Measurements from ENCODE around the gene MEX3C. TPM values are rescaled to one million over a fixed set of nuclear protein-coding genes. Genes with fewer than 3 reads are reported as not detected.

Gene MEX3C
- total and polyA plus RNA-seq, 2 experiments from 2014 or later: 15.2 to 50.7 TPM

- no peak for DNase-seq
- no peaks in the 10 kb centered on the region for H3F3A ChIP-seq (ENCODE audit: insufficient read depth)
- H3K4me1 ChIP-seq (ENCODE audit: insufficient read depth): no peaks in the 10 kb centered on the region
- H3K9me2 ChIP-seq (ENCODE audit: insufficient read depth): no peaks in the 10 kb centered on the region
- no peaks in the 10 kb centered on the region for H3K9me3 ChIP-seq (ENCODE audit: low read depth)
- TF ChIP-seq EZH2 (IDR thresholded peaks at IDR 0.05; ENCODE audit: insufficient read depth, poor library complexity, severe bottlenecking) (no peak), EZH2phosphoT487 (IDR thresholded peaks at IDR 0.05; ENCODE audit: insufficient read depth, low read depth) (no peak)
- no peak overlapping the region for H3K4me2 ChIP-seq (ENCODE audit: unreplicated experiment)
- no peaks in the 10 kb centered on the region for H3K27me3 ChIP-seq (replicated peaks; ENCODE audit: insufficient read depth)
- in situ Hi-C loops (cut with MboI): no loop called here
- 72 to 77% methylated on average over 26 of the region's 26 CpGs for WGBS, 2 experiments (ENCODE audit: low coverage in 1 of 2, low lambda C conversion rate in 2 of 2, missing lambda C conversion rate in 2 of 2)
- no peaks in the 10 kb centered on the region for H3K79me2 ChIP-seq (ENCODE audit: insufficient read depth)
- H3K27ac ChIP-seq: no peak overlapping the region
- no peaks in the 10 kb centered on the region for H3K36me3 ChIP-seq (ENCODE audit: low read depth)
- no peak overlapping the region for H3K9ac ChIP-seq
- H4K20me1 ChIP-seq (ENCODE audit: insufficient read depth): no peaks in the 10 kb centered on the region
- no peak overlapping the region for H2AFZ ChIP-seq
- H3K4me3 ChIP-seq: no peak overlapping the region
Observed at GRCh38 chr18:51151568-51152511, 45.6 kb downstream of the MEX3C start.

- no peaks in the 10 kb centered on the region for H3K79me2 ChIP-seq (ENCODE audit: insufficient read depth)
- in situ Hi-C loops (cut with MboI): no loop called here
Observed at GRCh38 chr18:51151185-51151567, 46.3 kb downstream of the MEX3C start.

GRCh38 chr18:51150113-51150700 lies 47.3 kb downstream of the MEX3C start:
- DNase-seq: peak; percentile 83
- no peak overlapping the region for H3K4me2 ChIP-seq (ENCODE audit: unreplicated experiment)
- no peaks in the 10 kb centered on the region for H3K36me3 ChIP-seq (ENCODE audit: low read depth)
- no peaks in the 10 kb centered on the region for H3K9me3 ChIP-seq (ENCODE audit: low read depth)
- TF ChIP-seq EZH2 (IDR thresholded peaks at IDR 0.05; ENCODE audit: insufficient read depth, poor library complexity, severe bottlenecking): no peak
- TF ChIP-seq EZH2phosphoT487 (IDR thresholded peaks at IDR 0.05; ENCODE audit: insufficient read depth, low read depth): no peak
- no peaks in the 10 kb centered on the region for H4K20me1 ChIP-seq (ENCODE audit: insufficient read depth)
- H3K4me1 ChIP-seq (ENCODE audit: insufficient read depth): no peaks in the 10 kb centered on the region
- in situ Hi-C loops (cut with MboI): no loop called here
- no peaks in the 10 kb centered on the region for H3K9me2 ChIP-seq (ENCODE audit: insufficient read depth)
- H3K79me2 ChIP-seq (ENCODE audit: insufficient read depth): no peaks in the 10 kb centered on the region
- H3K4me3 ChIP-seq: no peak overlapping the region
- no peak overlapping the region for H3K9ac ChIP-seq
- H2AFZ ChIP-seq: no peak overlapping the region
- H3K27ac ChIP-seq: no peak overlapping the region
- 67 to 68% methylated on average over 6 of the region's 6 CpGs for WGBS, 2 experiments (ENCODE audit: low coverage in 1 of 2, low lambda C conversion rate in 2 of 2, missing lambda C conversion rate in 2 of 2)
- no peaks in the 10 kb centered on the region for H3F3A ChIP-seq (ENCODE audit: insufficient read depth)
- H3K27me3 ChIP-seq (replicated peaks; ENCODE audit: insufficient read depth): no peaks in the 10 kb centered on the region

More at GRCh38 chr18:51151185-51151567, 46.3 kb downstream of the MEX3C start:
- H3K36me3 ChIP-seq (ENCODE audit: low read depth): no peaks in the 10 kb centered on the region
- no peaks in the 10 kb centered on the region for H3K9me2 ChIP-seq (ENCODE audit: insufficient read depth)
- no peaks in the 10 kb centered on the region for H3K4me1 ChIP-seq (ENCODE audit: insufficient read depth)
- H2AFZ ChIP-seq: no peak overlapping the region
- no peak overlapping the region for H3K9ac ChIP-seq
- 72 to 73% methylated on average over 5 of the region's 5 CpGs for WGBS, 2 experiments (ENCODE audit: low coverage in 1 of 2, low lambda C conversion rate in 2 of 2, missing lambda C conversion rate in 2 of 2)
- no peaks in the 10 kb centered on the region for H3F3A ChIP-seq (ENCODE audit: insufficient read depth)
- TF ChIP-seq EZH2 (IDR thresholded peaks at IDR 0.05; ENCODE audit: insufficient read depth, poor library complexity, severe bottlenecking) (no peak), EZH2phosphoT487 (IDR thresholded peaks at IDR 0.05; ENCODE audit: insufficient read depth, low read depth) (no peak)
- DNase-seq: no peak
- no peak overlapping the region for H3K4me2 ChIP-seq (ENCODE audit: unreplicated experiment)
- no peak overlapping the region for H3K4me3 ChIP-seq
- H3K27me3 ChIP-seq (replicated peaks; ENCODE audit: insufficient read depth): no peaks in the 10 kb centered on the region
- H3K9me3 ChIP-seq (ENCODE audit: low read depth): no peaks in the 10 kb centered on the region
- H4K20me1 ChIP-seq (ENCODE audit: insufficient read depth): no peaks in the 10 kb centered on the region
- no peak overlapping the region for H3K27ac ChIP-seq

DNA sequence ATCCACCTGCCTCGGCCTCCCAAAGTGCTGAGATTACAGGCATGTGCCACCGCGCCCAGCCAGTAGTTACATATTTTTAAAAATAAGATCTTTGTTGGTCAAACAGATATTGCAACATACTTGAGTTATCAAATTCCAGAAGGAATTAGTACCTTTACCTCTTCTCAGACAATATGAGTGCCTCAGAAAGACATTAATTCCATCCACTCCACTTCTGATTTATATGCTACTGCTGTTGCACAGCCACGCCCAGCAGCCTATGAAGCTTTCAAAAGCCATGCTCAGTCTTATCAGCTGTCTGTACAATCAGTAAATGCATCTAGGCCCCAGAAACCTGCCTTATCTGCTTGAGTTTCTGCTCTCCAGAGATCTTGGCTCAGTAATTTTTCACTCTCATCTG lies 47.8 kb downstream of the MEX3C start:
- WGBS, 2 experiments (ENCODE audit: low coverage in 1 of 2, low lambda C conversion rate in 2 of 2, missing lambda C conversion rate in 2 of 2): 84 to 86% methylated on average over 4 of the region's 4 CpGs
- Histone ChIP-seq H3K36me3 (ENCODE audit: low read depth) (no peaks in the 10 kb centered on the region), H3K79me2 (ENCODE audit: insufficient read depth) (no peaks in the 10 kb centered on the region), H3K9me3 (ENCODE audit: low read depth) (no peaks in the 10 kb centered on the region), H3K9ac (no peak overlapping the region), H3K9me2 (ENCODE audit: insufficient read depth) (no peaks in the 10 kb centered on the region), H4K20me1 (ENCODE audit: insufficient read depth) (no peaks in the 10 kb centered on the region), H3K27ac (no peak overlapping the region), H3K4me3 (no peak overlapping the region), H3K27me3 (replicated peaks; ENCODE audit: insufficient read depth) (no peaks in the 10 kb centered on the region), H3F3A (ENCODE audit: insufficient read depth) (no peaks in the 10 kb centered on the region), H3K4me2 (ENCODE audit: unreplicated experiment) (no peak overlapping the region), H2AFZ (no peak overlapping the region), H3K4me1 (ENCODE audit: insufficient read depth) (no peaks in the 10 kb centered on the region)
- TF ChIP-seq EZH2phosphoT487 (IDR thresholded peaks at IDR 0.05; ENCODE audit: insufficient read depth, low read depth) (no peak), EZH2 (IDR thresholded peaks at IDR 0.05; ENCODE audit: insufficient read depth, poor library complexity, severe bottlenecking) (no peak)
- DNase-seq: no peak
- in situ Hi-C loops (cut with MboI): no loop called here

All from GM23248 (cell line).